Measurements from ENCODE around the gene SKP1.

DNA sequence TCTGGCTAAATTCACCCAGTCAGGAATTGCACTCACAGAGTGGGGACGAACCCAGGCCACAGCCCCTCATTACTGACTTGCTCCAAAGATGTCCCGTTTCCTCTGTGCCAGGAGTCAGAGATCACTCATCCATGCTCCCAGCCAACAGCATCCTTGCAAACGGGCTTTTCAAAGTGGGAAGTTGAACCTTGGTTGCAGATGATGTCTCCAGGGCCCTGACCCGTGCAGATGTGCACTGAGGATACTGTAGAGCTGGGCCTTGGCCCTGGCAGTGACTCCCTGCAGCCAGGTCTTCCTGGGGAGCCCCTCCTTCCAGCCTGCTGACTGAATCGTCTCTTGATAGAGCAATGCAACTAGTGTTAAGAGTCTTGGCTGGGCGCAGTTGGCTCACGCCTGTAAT is 40.0 kb downstream of the SKP1 start:
- TF ChIP-seq SPI1 (IDR thresholded peaks at IDR 0.05; ENCODE audit: low read depth, low read length) (no peak), POLR2A (IDR thresholded peaks at IDR 0.05; ENCODE audit: low read depth, low read length) (no peak)

All from GM12891 (cell line).